B cell (primary cell): ENCODE measurements around the gene ARHGEF7. TPM values are rescaled to one million over a fixed set of nuclear protein-coding genes. Genes with fewer than 3 reads are reported as not detected.

ENCODE experiments used
- ATAC-seq: fragments of 200-7000 bp; cut with Tn5 transposase; one replicate; pipeline ENCODE4 v1.10.0; 2021; ENCODE audit warnings: low read depth, mild to moderate bottlenecking, moderate number of reproducible peaks, moderate library complexity
- CTCF ChIA-PET: fragments of 350-600 bp; sonication (Branson Sonifier 250); formaldehyde crosslinking; loops from one replicate; lab custom pipeline; 2021; ENCODE audit warnings: antibody characterized with exemption, inconsistent platforms; lab: Charles Lee
- POLR2A ChIA-PET: fragments of 350-600 bp; sonication (Branson Sonifier 250); formaldehyde crosslinking; loops from one replicate; lab custom pipeline; 2021; ENCODE audit warnings: antibody characterized with exemption; lab: Charles Lee
- DNase-seq: peaks from one replicate; pipeline ENCODE4 v3.0.0; 2013
- H2AFZ ChIP-seq: 2 replicates; pipeline ENCODE4 v1.6.1; 2012; ENCODE audit warnings: mild to moderate bottlenecking, low read depth, low read length; ENCODE audit not compliant: insufficient read depth, poor library complexity, severe bottlenecking
- H3K27ac ChIP-seq, 2 donors: 1 replicate in 1 of 2; 2 replicates in 1 of 2; pipeline ENCODE4 v1.5.1; 2012 to 2013; ENCODE audit warnings: low read length in 2 of 2, mild to moderate bottlenecking in 2 of 2, moderate library complexity in 1 of 2
- H3K27me3 ChIP-seq, 4 experiments: fragments of 200-600 bp in 1 of 4; sonication (generic) in 1 of 4; replicated peaks in 1 of 4; 1 replicate in 2 of 4; 2 replicates in 2 of 4; pipeline versions ENCODE4 v1.6.1 to v1.7.0; 2013 to 2016; ENCODE audit warnings: low read length in 3 of 4, mild to moderate bottlenecking in 2 of 4, mixed read lengths in 1 of 4, moderate library complexity in 1 of 4; ENCODE audit not compliant: insufficient read depth in 4 of 4, control insufficient read depth in 3 of 4; ENCODE audit errors: control extremely low read depth in 1 of 4
- H3K36me3 ChIP-seq, 2 experiments: replicated peaks in 1 of 2; 1 replicate in 1 of 2; 2 replicates in 1 of 2; pipeline versions ENCODE4 v1.6.1 to v1.7.1; 2013; ENCODE audit warnings: low read length in 1 of 2; ENCODE audit not compliant: insufficient read depth in 2 of 2, control insufficient read depth in 1 of 2; ENCODE audit errors: control extremely low read depth in 1 of 2, extremely low read depth in 1 of 2
- H3K4me1 ChIP-seq, 2 donors: fragments of 200-600 bp in 1 of 2; sonication (generic) in 1 of 2; 1 replicate in 1 of 2; 2 replicates in 1 of 2; pipeline versions ENCODE4 v1.5.1 to v1.6.1; 2013 to 2017; ENCODE audit warnings: low read length in 2 of 2; ENCODE audit not compliant: control insufficient read depth in 2 of 2, insufficient read depth in 2 of 2
- H3K4me2 ChIP-seq: replicated peaks from 2 replicates; pipeline ENCODE3; 2012; ENCODE audit warnings: mild to moderate bottlenecking, low read depth, low read length; ENCODE audit not compliant: poor library complexity, severe bottlenecking
- H3K4me3 ChIP-seq, 5 experiments: fragments of 200-600 bp in 1 of 5; sonication (generic) in 1 of 5; 1 replicate in 3 of 5; 2 replicates in 2 of 5; pipeline versions ENCODE4 v1.5.1 to v1.7.0; 2011 to 2016; ENCODE audit warnings: low read length in 4 of 5, mild to moderate bottlenecking in 4 of 5, low read depth in 2 of 5, control low read depth in 1 of 5, moderate library complexity in 1 of 5; ENCODE audit not compliant: insufficient read depth in 1 of 5; ENCODE audit errors: control extremely low read depth in 1 of 5, extremely low read depth in 1 of 5
- H3K79me2 ChIP-seq: fragments of 200-600 bp; sonication (generic); one replicate; pipeline ENCODE4 v1.6.0; 2016; ENCODE audit warnings: low read length; ENCODE audit not compliant: control insufficient read depth, insufficient read depth
- H3K9ac ChIP-seq: fragments of 200-600 bp; sonication (generic); 2 replicates; pipeline ENCODE4 v1.6.1; 2017; ENCODE audit warnings: mild to moderate bottlenecking, low read length, moderate library complexity
- H3K9me3 ChIP-seq, 3 donors: one replicate each; pipeline versions ENCODE4 v1.6.1 to v1.7.1; 2013; ENCODE audit warnings: low read length in 2 of 3; ENCODE audit not compliant: control insufficient read depth in 2 of 3, insufficient read depth in 1 of 3; ENCODE audit errors: control extremely low read depth in 1 of 3
- H4K20me1 ChIP-seq: 2 replicates; pipeline ENCODE4 v1.6.0; 2012; ENCODE audit warnings: mild to moderate bottlenecking, low read length; ENCODE audit not compliant: insufficient read depth, control insufficient read depth, poor library complexity, severe bottlenecking
- H3K27ac Mint-ChIP-seq: one replicate; pipeline ENCODE4 v1.8.0; 2021; ENCODE audit warnings: mixed read lengths
- H3K27me3 Mint-ChIP-seq: one replicate; pipeline ENCODE4 v1.8.0; 2021; ENCODE audit warnings: mixed read lengths
- H3K4me1 Mint-ChIP-seq: one replicate; pipeline ENCODE4 v1.8.0; 2021; ENCODE audit warnings: mixed read lengths
- H3K4me3 Mint-ChIP-seq: one replicate; pipeline ENCODE4 v1.8.0; 2021; ENCODE audit warnings: mixed read lengths
- H3K9me3 Mint-ChIP-seq: one replicate; pipeline ENCODE4 v1.8.0; 2022; ENCODE audit warnings: mixed read lengths; ENCODE audit not compliant: insufficient read depth
- WGBS: methylation state at CpG from one replicate; pipeline ENCODE4 v1.1.5; 2013; ENCODE audit warnings: missing lambda C conversion rate; ENCODE audit not compliant: insufficient coverage; 5-methylcytosine and 5-hydroxymethylcytosine counted together
- intact Hi-C: fragments of 100-400 bp; cut with micrococcal nuclease; formaldehyde crosslinking; loops from one replicate; pipeline ENCODE4 v1.10.0; 2022
- polyA plus RNA-seq: library from polyadenylated mRNA; depleted of rRNA; stranded (reverse); fragments of >200 nt; gene quantifications from 2 replicates; pipeline ENCODE4 v1.2.3, GENCODE V29; 2012
- total RNA-seq, 2 donors: library from RNA; stranded (reverse); fragments of 120-200 nt in 1 of 2; gene quantifications; 1 replicate in 1 of 2; 2 replicates in 1 of 2; pipeline versions ENCODE4 v1.2.3 to v1.2.4, GENCODE V29; 2013 to 2022
- TF ChIP-seq, protein P1 (sequence below): fragments of 200-600 bp; IDR thresholded peaks from one replicate; pipeline ENCODE4 v1.8.0; 2022; ENCODE audit warnings: antibody characterized with exemption, mild to moderate bottlenecking

The ARHGEF7 gene
- total and polyA plus RNA-seq, 2 donors (not counting 1 experiment from before 2014, with no cell fraction given), result 62.3 to 125 TPM

GRCh38 chr13:111337741-111338140 lies 222.6 kb downstream of the ARHGEF7 start:
- Mint-ChIP-seq H3K27ac (no peak overlapping the region), H3K9me3 (peaks cover 6% of the 10 kb centered on the region), H3K4me1 (no peaks in the 10 kb centered on the region), H3K27me3 (no peaks in the 10 kb centered on the region), H3K4me3 (no peak overlapping the region)
- Histone ChIP-seq H3K4me3 (no peak overlapping the region), H3K27me3 (no peaks in the 10 kb centered on the region), H4K20me1 (no peaks in the 10 kb centered on the region), H3K36me3 (peaks cover 0 to 1% of the 10 kb centered on the region in 2 experiments), H2AFZ (no peak overlapping the region), H3K9me3 (peaks cover 0 to 15% (median 4%) of the 10 kb centered on the region in 3 donors), H3K4me1 (no peaks in the 10 kb centered on the region), H3K27ac (no peak overlapping the region), H3K4me2 (no peak overlapping the region), H3K9ac (no peak overlapping the region), H3K79me2 (no peaks in the 10 kb centered on the region)
- TF ChIP-seq, protein P1, sequence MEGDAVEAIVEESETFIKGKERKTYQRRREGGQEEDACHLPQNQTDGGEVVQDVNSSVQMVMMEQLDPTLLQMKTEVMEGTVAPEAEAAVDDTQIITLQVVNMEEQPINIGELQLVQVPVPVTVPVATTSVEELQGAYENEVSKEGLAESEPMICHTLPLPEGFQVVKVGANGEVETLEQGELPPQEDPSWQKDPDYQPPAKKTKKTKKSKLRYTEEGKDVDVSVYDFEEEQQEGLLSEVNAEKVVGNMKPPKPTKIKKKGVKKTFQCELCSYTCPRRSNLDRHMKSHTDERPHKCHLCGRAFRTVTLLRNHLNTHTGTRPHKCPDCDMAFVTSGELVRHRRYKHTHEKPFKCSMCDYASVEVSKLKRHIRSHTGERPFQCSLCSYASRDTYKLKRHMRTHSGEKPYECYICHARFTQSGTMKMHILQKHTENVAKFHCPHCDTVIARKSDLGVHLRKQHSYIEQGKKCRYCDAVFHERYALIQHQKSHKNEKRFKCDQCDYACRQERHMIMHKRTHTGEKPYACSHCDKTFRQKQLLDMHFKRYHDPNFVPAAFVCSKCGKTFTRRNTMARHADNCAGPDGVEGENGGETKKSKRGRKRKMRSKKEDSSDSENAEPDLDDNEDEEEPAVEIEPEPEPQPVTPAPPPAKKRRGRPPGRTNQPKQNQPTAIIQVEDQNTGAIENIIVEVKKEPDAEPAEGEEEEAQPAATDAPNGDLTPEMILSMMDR, result no peak
- no peak for DNase-seq
- no peak for ATAC-seq
- ChIA-PET POLR2A (no interaction called here), CTCF (no interaction called here)
- intact Hi-C loops, result no loop called here
- WGBS, result 88% methylated on average over 9 of the region's 9 CpGs

GRCh38 chr13:111338841-111339240 lies 223.7 kb downstream of the ARHGEF7 start:
- Histone ChIP-seq H3K4me3 (no peak overlapping the region), H3K9me3 (peaks cover 0 to 15% (median 4%) of the 10 kb centered on the region in 3 donors), H4K20me1 (no peaks in the 10 kb centered on the region), H3K27ac (no peak overlapping the region), H3K79me2 (no peaks in the 10 kb centered on the region), H3K27me3 (no peaks in the 10 kb centered on the region), H3K36me3 (peaks cover 0 to 1% of the 10 kb centered on the region in 2 experiments), H3K4me1 (no peaks in the 10 kb centered on the region), H3K4me2 (no peak overlapping the region), H3K9ac (no peak overlapping the region), H2AFZ (no peak overlapping the region)
- 87% methylated on average over 10 of the region's 11 CpGs for WGBS
- H3K4me1 Mint-ChIP-seq, result no peaks in the 10 kb centered on the region
- no peaks in the 10 kb centered on the region for H3K27me3 Mint-ChIP-seq
- ATAC-seq (no peak), DNase-seq (no peak)
- CTCF ChIA-PET, result no interaction called here
- TF ChIP-seq, protein P1, result no peak
- H3K4me3 Mint-ChIP-seq, result no peak overlapping the region
- no peak overlapping the region for H3K27ac Mint-ChIP-seq
- POLR2A ChIA-PET, result no interaction called here
- H3K9me3 Mint-ChIP-seq, result peaks cover 3% of the 10 kb centered on the region
- intact Hi-C loops, result no loop called here
